ENCODE measurements around the gene MALAT1.
"Not testable (repeated sequence)": the region's sequence is repeated elsewhere in the genome, so short reads cannot be mapped to it uniquely, and the experiment has no call there.

Gene MALAT1

DNA sequence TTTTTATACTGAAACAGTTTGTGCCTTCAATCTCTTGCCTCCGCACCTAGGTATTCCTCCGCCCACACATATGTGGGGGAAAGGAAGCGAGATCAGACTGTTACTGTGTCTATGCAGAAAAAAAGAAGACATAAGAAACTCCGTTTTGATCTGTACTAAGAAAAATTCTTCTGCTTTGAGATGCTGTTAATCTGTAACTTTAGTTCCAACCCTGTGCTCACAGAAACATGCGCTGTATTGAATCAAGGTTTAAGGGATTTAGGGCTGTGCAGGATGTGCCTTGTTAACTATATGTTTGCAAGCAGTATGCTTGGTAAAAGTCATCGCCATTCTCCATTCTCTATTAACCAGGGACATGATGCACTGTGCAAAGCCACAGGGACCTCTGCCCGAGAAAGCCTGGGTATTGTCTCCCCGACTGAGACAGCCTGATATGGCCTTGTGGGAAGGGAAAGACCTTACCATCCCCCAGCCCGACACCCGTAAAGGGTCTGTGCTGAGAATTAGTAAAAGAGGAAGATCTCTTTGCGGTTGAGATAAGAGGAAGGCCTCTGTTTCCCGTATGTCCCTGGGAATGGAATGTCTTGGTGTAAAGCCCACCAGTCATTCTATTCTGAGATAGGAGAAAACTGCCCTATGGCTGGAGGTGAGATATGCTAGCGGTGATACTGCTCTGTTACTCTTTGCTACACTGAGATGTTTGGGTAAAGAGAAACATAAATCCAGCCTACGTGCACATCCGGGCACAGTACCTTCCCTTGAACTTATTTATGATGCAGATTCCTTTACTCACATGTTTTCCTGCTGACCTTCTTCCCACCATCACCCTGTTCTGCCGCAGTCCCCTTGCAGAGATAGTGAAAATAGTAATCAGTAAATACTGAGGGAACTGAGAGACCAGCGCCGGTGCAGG, 24.1 kb downstream of the MALAT1 start:
- not testable (repeated sequence) for DNase-seq (ENCODE audit: low spot score)

DNA sequence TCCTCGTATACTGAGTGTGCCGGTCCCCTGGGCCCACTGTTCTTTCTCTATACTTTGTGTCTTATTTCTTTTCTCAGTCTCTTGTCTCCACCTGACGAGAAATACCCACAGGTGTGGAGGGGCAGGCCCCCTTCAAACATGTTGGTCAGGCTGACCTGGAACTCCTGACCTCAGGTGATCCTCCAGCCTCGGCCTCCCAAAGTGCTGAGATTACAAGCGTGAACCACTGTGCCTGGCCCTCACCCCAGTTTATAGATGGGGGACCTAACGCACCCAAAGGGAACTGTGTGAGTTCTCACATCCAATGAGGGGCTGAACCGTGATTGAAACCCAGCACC, 24.8 kb downstream of the MALAT1 start:
- not testable (repeated sequence) for DNase-seq (ENCODE audit: low spot score)

- no peak for DNase-seq (ENCODE audit: low spot score)
These were observed 25.3 kb downstream of the MALAT1 start for GRCh38 chr11:65524014-65524740.

DNA sequence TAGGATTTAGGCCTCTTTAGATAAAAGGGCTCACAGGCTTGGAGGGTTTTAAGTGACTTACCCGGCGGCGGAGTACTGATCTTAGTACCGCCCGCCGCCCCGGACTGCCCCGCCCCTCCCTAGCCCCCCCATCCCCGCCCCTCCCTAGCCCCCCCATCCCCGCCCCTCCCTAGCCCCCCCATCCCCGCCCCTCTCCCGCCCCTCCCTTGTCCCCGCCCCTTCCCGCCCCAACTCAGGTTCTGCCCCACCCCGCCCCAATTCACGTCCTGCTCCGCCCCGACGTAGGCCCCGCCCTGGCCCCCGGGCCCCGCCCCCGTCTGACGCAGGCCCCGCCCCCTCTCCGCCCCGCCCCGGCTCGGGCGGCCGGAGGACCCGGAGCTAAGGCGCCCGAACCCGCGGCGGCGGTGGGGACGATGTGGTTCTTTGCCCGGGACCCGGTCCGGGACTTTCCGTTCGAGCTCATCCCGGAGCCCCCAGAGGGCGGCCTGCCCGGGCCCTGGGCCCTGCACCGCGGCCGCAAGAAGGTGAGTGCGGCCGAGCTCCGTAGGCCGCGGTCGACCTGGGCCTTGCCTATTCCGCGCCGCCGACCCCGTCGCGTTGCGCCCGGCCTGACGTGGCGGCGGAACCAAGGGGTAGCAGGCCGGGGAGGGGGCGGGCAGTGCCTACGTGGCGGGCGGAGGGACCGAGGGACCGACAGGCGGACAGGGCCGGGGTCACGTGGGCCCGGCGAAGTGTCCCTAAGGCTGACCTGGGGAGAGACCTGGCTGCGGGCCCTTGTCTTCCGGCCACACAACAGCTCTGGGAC, 26.1 kb downstream of the MALAT1 start, which contains the start of gene SCYL1:
TSS of gene SCYL1 (plus strand) at position 343 of the 805 bp plus-strand sequence. CDS start at position 414, 71 bp downstream.
- peak; percentile 95 for DNase-seq (ENCODE audit: low spot score)

DNA sequence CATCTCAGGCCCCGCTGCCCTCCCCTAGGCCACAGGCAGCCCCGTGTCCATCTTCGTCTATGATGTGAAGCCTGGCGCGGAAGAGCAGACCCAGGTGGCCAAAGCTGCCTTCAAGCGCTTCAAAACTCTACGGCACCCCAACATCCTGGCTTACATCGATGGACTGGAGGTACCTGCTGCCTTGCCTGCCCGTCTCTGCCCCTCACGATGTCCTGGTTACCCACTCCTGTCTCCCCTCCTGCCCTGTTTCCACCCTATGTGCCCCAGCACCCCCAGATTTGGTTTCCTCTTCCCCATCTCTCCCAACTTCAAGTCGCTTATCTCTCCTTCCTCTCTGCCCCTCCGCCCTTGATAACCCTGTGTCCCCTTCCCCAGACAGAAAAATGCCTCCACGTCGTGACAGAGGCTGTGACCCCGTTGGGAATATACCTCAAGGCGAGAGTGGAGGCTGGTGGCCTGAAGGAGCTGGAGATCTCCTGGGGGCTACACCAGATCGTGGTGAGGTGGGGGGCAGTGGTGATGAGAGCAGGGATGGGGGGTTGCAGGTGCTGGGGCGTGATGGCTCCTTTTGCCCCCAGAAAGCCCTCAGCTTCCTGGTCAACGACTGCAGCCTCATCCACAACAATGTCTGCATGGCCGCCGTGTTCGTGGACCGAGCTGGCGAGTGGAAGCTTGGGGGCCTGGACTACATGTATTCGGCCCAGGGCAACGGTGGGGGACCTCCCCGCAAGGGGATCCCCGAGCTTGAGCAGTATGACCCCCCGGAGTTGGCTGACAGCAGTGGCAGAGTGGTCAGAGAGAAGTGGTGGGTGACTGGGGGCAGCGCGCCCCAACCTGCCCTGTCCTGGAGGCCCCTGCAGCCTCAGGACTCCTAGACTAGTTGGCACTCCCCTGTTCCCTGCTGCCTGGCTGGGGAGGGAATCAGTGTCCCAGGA, 27.0 kb downstream of the MALAT1 start:
- DNase-seq (ENCODE audit: low spot score), result no peak

DNA sequence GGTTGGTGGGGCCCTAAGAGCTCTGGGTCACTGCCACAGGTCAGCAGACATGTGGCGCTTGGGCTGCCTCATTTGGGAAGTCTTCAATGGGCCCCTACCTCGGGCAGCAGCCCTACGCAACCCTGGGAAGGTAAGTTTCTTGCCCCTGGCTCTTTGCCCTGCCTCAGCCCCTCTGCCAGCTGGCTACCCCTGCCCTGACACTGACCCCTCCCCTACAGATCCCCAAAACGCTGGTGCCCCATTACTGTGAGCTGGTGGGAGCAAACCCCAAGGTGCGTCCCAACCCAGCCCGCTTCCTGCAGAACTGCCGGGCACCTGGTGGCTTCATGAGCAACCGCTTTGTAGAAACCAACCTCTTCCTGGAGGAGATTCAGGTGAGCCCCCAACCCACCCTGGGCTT, 27.9 kb downstream of the MALAT1 start:
- no peak for DNase-seq (ENCODE audit: low spot score)

- DNase-seq (ENCODE audit: low spot score), result no peak
These were observed 30.0 kb downstream of the MALAT1 start for GRCh38 chr11:65528819-65529350.

- no peak for DNase-seq (ENCODE audit: low spot score)
These were observed 30.8 kb downstream of the MALAT1 start for GRCh38 chr11:65529475-65530156.

GRCh38 chr11:65530157-65530496, 31.3 kb downstream of the MALAT1 start:
- no peak for DNase-seq (ENCODE audit: low spot score)

GRCh38 chr11:65532388-65533064, 33.7 kb downstream of the MALAT1 start:
- no peak for DNase-seq (ENCODE audit: low spot score)

DNA sequence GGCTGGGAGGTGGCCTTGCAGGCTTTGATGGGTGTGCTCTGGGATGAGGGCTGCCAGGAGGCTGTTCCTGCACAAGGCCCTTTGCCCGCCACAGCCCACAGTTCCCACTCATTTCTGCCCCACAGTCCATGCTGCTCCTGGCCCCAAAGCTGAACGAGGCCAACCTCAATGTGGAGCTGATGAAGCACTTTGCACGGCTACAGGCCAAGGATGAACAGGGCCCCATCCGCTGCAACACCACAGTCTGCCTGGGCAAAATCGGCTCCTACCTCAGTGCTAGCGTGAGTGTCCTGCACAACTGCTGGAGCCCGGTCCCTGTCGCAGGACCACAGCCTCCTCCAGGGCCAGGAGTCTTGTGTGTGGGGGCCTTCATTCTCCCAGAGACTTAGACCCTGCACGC, 36.3 kb downstream of the MALAT1 start:
- no peak for DNase-seq (ENCODE audit: low spot score)

GRCh38 chr11:65536412-65537295, 37.8 kb downstream of the MALAT1 start:
- no peak for DNase-seq (ENCODE audit: low spot score)

DNA sequence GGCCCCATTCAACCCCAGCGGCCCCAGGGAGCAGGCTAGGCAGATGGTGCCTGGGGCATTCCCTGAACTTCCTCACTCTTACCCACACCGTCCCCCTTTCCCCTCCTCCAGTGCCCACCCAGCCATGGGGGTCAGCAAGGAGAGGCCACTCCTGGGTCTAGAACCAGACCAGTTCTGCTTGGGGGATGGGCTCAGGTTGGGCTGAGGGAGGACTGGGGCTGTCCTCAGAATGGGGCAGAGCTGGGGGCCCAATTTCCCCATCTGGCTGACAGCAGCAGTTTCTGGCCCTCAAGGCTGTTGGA, 38.4 kb downstream of the MALAT1 start:
- no peak for DNase-seq (ENCODE audit: low spot score)

DNA sequence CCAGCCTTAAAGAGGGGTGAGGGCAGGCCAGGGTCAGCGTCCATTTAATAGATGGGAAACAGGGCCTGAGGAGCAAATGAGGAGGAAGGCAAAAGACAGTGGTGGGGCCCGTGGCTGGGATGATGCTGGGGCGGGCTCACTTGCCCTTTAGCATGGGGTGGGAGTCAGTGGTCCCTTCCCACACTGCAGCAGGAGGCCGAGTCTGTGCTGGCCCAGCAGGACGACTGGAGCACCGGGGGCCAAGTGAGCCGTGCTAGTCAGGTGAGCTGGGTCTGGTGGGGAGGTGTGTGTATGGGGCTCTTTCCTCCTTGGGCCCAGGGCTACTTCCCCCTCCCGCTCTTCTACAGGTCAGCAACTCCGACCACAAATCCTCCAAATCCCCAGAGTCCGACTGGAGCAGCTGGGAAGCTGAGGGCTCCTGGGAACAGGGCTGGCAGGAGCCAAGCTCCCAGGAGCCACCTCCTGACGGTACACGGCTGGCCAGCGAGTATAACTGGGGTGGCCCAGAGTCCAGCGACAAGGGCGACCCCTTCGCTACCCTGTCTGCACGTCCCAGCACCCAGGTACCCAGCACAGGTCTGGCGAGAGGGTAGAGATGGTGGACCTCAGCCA, 38.9 kb downstream of the MALAT1 start:
- no peak for DNase-seq (ENCODE audit: low spot score)

- no peak for DNase-seq (ENCODE audit: low spot score)
These were observed 39.5 kb downstream of the MALAT1 start for GRCh38 chr11:65538232-65538914.

- DNase-seq (ENCODE audit: low spot score), result no peak
These were observed 40.3 kb downstream of the MALAT1 start for GRCh38 chr11:65538915-65539743.

DNA sequence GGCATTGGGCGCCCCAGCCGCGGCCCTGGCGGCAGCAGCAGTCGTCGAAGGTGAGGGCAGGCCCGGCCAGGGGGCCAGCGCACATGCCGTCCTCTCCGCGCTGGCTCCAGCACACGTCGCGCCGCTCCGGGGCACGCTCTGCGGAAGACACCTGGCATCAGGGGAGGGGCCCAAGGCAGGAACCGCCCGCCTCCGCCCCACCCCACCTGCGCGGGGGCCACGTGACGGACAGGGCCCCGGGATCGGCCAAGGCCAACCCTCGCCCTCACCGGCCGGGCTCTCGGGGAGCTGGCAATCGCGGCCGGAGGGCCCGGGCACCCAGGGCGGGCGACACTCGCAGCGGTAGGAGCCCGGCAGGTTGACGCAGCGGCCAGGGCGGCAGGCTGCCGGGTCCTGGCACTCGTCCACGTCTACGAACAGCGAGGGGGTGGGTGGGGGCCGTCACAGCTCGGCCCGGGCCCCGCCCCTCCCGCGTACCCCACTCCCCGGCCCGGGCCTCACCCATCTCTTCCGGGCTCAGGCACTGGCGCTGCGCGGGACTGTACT, 41.0 kb downstream of the MALAT1 start:
- DNase-seq (ENCODE audit: low spot score), result no peak
